Liver (tissue), 9 donors: ENCODE results near the gene GDF9. TPM values are rescaled to one million over a fixed set of nuclear protein-coding genes. Genes with fewer than 3 reads are reported as not detected.

Source experiments
- DNase-seq: peaks from one replicate; pipeline ENCODE4 v3.0.0-alpha.2; 2017; ENCODE audit warnings: low spot score
- H3K27ac ChIP-seq, 2 donors: one replicate each; pipeline ENCODE4 v1.7.0; 2013; ENCODE audit warnings: inconsistent platforms in 2 of 2, low read length in 2 of 2, control low read depth in 1 of 2, low read depth in 1 of 2, mild to moderate bottlenecking in 1 of 2
- H3K27me3 ChIP-seq, 4 donors: one replicate each; pipeline versions ENCODE4 v1.6.1 to v1.7.0; 2013; ENCODE audit warnings: low read length in 3 of 4, inconsistent platforms in 1 of 4, mild to moderate bottlenecking in 1 of 4, moderate library complexity in 1 of 4; ENCODE audit not compliant: control insufficient read depth in 4 of 4, insufficient read depth in 4 of 4
- H3K36me3 ChIP-seq, 4 donors: one replicate each; pipeline versions ENCODE4 v1.6.1 to v1.7.0; 2013; ENCODE audit warnings: low read length in 3 of 4, mild to moderate bottlenecking in 3 of 4, low read depth in 1 of 4, moderate library complexity in 1 of 4; ENCODE audit not compliant: control insufficient read depth in 4 of 4, insufficient read depth in 3 of 4
- H3K4me1 ChIP-seq, 4 donors: one replicate each; pipeline versions ENCODE4 v1.6.1 to v1.7.0; 2013; ENCODE audit warnings: low read length in 3 of 4, mild to moderate bottlenecking in 3 of 4, moderate library complexity in 1 of 4; ENCODE audit not compliant: control insufficient read depth in 4 of 4, insufficient read depth in 4 of 4
- H3K4me3 ChIP-seq, 3 donors: one replicate each; pipeline versions ENCODE4 v1.6.1 to v1.7.0; 2013; ENCODE audit warnings: low read length in 3 of 3, control low read depth in 1 of 3, low read depth in 1 of 3, mild to moderate bottlenecking in 1 of 3
- H3K9ac ChIP-seq, 2 donors: one replicate each; pipeline ENCODE4 v1.7.0; 2013; ENCODE audit warnings: low read length in 2 of 2, mild to moderate bottlenecking in 2 of 2, moderate library complexity in 2 of 2, control low read depth in 1 of 2, low read depth in 1 of 2
- H3K9me3 ChIP-seq, 4 donors: one replicate each; pipeline versions ENCODE4 v1.6.1 to v1.7.0; 2013; ENCODE audit warnings: low read length in 3 of 4; ENCODE audit not compliant: control insufficient read depth in 4 of 4
- CTCF ChIP-seq: fragments of 150-350 bp; IDR thresholded peaks from 2 replicates; pipeline ENCODE4 v1.5.1; 2017; ENCODE audit warnings: improper control_type of control experiment, low read depth, low read length; ENCODE audit not compliant: missing input control
- EGR1 ChIP-seq, 2 donors: IDR thresholded peaks; 2 replicates each; pipeline ENCODE4 v1.6.1; 2016 to 2018; ENCODE audit warnings: antibody characterized with exemption in 2 of 2, low read depth in 2 of 2
- FOXA1 ChIP-seq: IDR thresholded peaks from 2 replicates; pipeline ENCODE4 v1.6.1; 2016; ENCODE audit warnings: antibody characterized with exemption
- FOXA2 ChIP-seq: IDR thresholded peaks from 2 replicates; pipeline ENCODE4 v1.6.1; 2016; ENCODE audit warnings: antibody characterized with exemption
- GABPA ChIP-seq, 2 donors: IDR thresholded peaks in 1 of 2; conservative IDR thresholded peaks in 1 of 2; 2 replicates each; pipeline ENCODE4 v1.6.1; 2016; ENCODE audit warnings: antibody characterized with exemption in 2 of 2, mild to moderate bottlenecking in 1 of 2, moderate library complexity in 1 of 2
- HNF4A ChIP-seq, 2 donors: conservative IDR thresholded peaks; 2 replicates each; pipeline ENCODE4 v1.6.1; 2016; ENCODE audit warnings: antibody characterized with exemption in 2 of 2, mild to moderate bottlenecking in 2 of 2
- HNF4G ChIP-seq: IDR thresholded peaks from 2 replicates; pipeline ENCODE4 v1.6.1; 2016; ENCODE audit warnings: antibody characterized with exemption
- JUND ChIP-seq, 2 donors: IDR thresholded peaks; 2 replicates each; pipeline ENCODE4 v1.6.1; 2016; ENCODE audit warnings: antibody characterized with exemption in 2 of 2
- NR2F2 ChIP-seq: IDR thresholded peaks from 2 replicates; pipeline ENCODE4 v1.6.1; 2016; ENCODE audit warnings: antibody characterized with exemption
- RAD21 ChIP-seq, 2 donors: IDR thresholded peaks; 2 replicates each; pipeline ENCODE4 v1.6.1; 2016; ENCODE audit warnings: antibody characterized with exemption in 2 of 2, mild to moderate bottlenecking in 2 of 2
- RXRA ChIP-seq, 2 donors: IDR thresholded peaks; 2 replicates each; pipeline ENCODE4 v1.6.1; 2017 to 2018; ENCODE audit warnings: antibody characterized with exemption in 2 of 2, mild to moderate bottlenecking in 1 of 2
- SP1 ChIP-seq: IDR thresholded peaks from 2 replicates; pipeline ENCODE4 v1.6.1; 2018; ENCODE audit warnings: antibody characterized with exemption, mild to moderate bottlenecking
- TAF1 ChIP-seq: conservative IDR thresholded peaks from 2 replicates; pipeline ENCODE4 v1.6.1; 2016; ENCODE audit warnings: antibody characterized with exemption, mild to moderate bottlenecking
- YY1 ChIP-seq: IDR thresholded peaks from 2 replicates; pipeline ENCODE4 v1.6.1; 2016; ENCODE audit warnings: antibody characterized with exemption, mild to moderate bottlenecking
- WGBS: extraction: QIAGEN DNeasy Blood & Tissue Kit; methylation state at CpG from one replicate; pipeline ENCODE4 v1.1.7; 2013; 5-methylcytosine and 5-hydroxymethylcytosine counted together
- polyA plus RNA-seq, 2 donors: library from polyadenylated mRNA; stranded (reverse) in 1 of 2; unstranded in 1 of 2; fragments of 200-250 nt in 1 of 2; fragments of >200 nt in 1 of 2; fragmentation: Nextera tagmentation in 1 of 2; extraction: Ambion mirVana in 1 of 2; gene quantifications; one replicate each; pipeline versions ENCODE4 v1.2.1 to v1.2.3, GENCODE V29; 2013 to 2015
- total RNA-seq, 2 donors: library from RNA; depleted of rRNA; stranded (reverse); fragments of >200 nt; gene quantifications; one replicate each; pipeline ENCODE4 v1.2.3, GENCODE V29; 2014
- TF ChIP-seq, protein P1 (sequence below): IDR thresholded peaks from 2 replicates; pipeline ENCODE4 v1.6.1; 2016; ENCODE audit warnings: antibody characterized with exemption, mild to moderate bottlenecking
- TF ChIP-seq, protein P2 (sequence below): IDR thresholded peaks from 2 replicates; pipeline ENCODE4 v1.6.1; 2016; ENCODE audit warnings: antibody characterized with exemption
- TF ChIP-seq, protein P3 (sequence below): IDR thresholded peaks from 2 replicates; pipeline ENCODE4 v1.6.1; 2016; ENCODE audit warnings: antibody characterized with exemption
- TF ChIP-seq, protein P4 (sequence below): IDR thresholded peaks from 2 replicates; pipeline ENCODE4 v1.6.1; 2016; ENCODE audit warnings: antibody characterized with exemption
- donor health status: healthy.
- donor health status: healthy.
- donor health status: healthy.
- donor health status: healthy.
- donor health status: healthy.

The GDF9 gene
- total and polyA plus RNA-seq, 4 donors: 0.08 to 0.10 (median 0.08) TPM; not detected in 1

DNA sequence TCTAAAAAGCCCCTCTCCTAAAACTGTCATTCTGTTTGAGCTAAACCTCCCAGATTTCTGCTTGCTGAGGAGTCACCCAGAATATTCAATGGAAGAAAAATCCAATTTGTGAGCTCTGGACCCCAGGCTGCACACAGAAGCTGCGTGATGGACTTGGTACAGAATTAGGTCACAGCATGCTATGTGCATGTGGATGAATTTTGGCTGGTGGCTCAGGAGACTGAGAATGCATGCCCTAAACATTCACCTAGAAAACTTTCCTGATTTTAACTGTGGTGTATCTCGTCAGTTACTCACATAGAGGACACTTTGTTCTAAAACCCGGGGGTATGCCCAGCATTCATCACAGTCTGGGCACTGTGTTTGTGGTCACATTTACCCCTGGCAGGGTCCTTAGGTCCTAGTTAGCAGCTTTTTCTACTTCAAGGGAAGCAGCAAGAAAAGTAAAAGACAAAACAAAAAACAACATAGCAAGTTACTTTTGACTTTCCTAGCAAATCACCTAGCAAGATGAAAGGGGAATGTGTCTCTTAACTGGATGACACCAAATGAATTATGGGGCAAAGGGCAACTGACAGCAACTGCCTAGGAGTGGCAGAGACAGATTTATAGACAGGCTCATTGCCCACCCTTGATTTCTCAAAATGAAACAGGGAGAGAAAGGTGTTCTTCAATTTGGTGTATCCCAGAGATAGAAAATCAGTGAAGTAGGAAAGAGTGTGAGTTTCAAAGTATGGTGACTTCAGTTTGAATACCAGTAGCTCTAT lies 27.6 kb downstream of the GDF9 start:
- TF ChIP-seq EGR1 (IDR thresholded peaks at IDR 0.05; ENCODE audit: low read depth in 2 of 2): peak in 1 of 2 donors; percentile 24
- TF ChIP-seq HNF4G: peak; percentile 70
- TF ChIP-seq GABPA (IDR thresholded peaks at IDR 0.05 in 1 of 2, conservative IDR thresholded peaks at IDR 0.05 in 1 of 2): peak in 1 of 2 donors; percentile 11
- TF ChIP-seq YY1: peak; percentile 22
- TF ChIP-seq, protein P1, sequence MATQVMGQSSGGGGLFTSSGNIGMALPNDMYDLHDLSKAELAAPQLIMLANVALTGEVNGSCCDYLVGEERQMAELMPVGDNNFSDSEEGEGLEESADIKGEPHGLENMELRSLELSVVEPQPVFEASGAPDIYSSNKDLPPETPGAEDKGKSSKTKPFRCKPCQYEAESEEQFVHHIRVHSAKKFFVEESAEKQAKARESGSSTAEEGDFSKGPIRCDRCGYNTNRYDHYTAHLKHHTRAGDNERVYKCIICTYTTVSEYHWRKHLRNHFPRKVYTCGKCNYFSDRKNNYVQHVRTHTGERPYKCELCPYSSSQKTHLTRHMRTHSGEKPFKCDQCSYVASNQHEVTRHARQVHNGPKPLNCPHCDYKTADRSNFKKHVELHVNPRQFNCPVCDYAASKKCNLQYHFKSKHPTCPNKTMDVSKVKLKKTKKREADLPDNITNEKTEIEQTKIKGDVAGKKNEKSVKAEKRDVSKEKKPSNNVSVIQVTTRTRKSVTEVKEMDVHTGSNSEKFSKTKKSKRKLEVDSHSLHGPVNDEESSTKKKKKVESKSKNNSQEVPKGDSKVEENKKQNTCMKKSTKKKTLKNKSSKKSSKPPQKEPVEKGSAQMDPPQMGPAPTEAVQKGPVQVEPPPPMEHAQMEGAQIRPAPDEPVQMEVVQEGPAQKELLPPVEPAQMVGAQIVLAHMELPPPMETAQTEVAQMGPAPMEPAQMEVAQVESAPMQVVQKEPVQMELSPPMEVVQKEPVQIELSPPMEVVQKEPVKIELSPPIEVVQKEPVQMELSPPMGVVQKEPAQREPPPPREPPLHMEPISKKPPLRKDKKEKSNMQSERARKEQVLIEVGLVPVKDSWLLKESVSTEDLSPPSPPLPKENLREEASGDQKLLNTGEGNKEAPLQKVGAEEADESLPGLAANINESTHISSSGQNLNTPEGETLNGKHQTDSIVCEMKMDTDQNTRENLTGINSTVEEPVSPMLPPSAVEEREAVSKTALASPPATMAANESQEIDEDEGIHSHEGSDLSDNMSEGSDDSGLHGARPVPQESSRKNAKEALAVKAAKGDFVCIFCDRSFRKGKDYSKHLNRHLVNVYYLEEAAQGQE: no peak
- TF ChIP-seq NR2F2: no peak
- peak; percentile 92 for TF ChIP-seq HNF4A (conservative IDR thresholded peaks at IDR 0.05)
- TF ChIP-seq FOXA1: no peak
- no peak for TF ChIP-seq RAD21 (IDR thresholded peaks at IDR 0.05)
- TF ChIP-seq, protein P2, sequence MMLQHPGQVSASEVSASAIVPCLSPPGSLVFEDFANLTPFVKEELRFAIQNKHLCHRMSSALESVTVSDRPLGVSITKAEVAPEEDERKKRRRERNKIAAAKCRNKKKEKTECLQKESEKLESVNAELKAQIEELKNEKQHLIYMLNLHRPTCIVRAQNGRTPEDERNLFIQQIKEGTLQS: no peak
- TF ChIP-seq FOXA2: no peak
- TF ChIP-seq CTCF: no peak
- peak; percentile 83 for TF ChIP-seq SP1
- TF ChIP-seq, protein P3, sequence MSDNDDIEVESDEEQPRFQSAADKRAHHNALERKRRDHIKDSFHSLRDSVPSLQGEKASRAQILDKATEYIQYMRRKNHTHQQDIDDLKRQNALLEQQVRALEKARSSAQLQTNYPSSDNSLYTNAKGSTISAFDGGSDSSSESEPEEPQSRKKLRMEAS: no peak
- TF ChIP-seq RXRA (IDR thresholded peaks at IDR 0.05): peak; percentile 68 to 75
- TF ChIP-seq TAF1: peak; percentile 45
- TF ChIP-seq, protein P4, sequence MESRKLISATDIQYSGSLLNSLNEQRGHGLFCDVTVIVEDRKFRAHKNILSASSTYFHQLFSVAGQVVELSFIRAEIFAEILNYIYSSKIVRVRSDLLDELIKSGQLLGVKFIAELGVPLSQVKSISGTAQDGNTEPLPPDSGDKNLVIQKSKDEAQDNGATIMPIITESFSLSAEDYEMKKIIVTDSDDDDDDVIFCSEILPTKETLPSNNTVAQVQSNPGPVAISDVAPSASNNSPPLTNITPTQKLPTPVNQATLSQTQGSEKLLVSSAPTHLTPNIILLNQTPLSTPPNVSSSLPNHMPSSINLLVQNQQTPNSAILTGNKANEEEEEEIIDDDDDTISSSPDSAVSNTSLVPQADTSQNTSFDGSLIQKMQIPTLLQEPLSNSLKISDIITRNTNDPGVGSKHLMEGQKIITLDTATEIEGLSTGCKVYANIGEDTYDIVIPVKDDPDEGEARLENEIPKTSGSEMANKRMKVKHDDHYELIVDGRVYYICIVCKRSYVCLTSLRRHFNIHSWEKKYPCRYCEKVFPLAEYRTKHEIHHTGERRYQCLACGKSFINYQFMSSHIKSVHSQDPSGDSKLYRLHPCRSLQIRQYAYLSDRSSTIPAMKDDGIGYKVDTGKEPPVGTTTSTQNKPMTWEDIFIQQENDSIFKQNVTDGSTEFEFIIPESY: no peak
- no peak for TF ChIP-seq JUND (IDR thresholded peaks at IDR 0.05)
- peaks cover 6 to 42% (median 15%) of the 10 kb centered on the region in 4 donors for H3K4me1 ChIP-seq
- DNase-seq: no peak

More for the DNA sequence above, 27.6 kb downstream of the GDF9 start:
- H3K27me3 ChIP-seq: no peaks in the 10 kb centered on the region
- H3K9ac ChIP-seq: peak overlapping the region; percentile 57 to 70
- 33% methylated on average over 3 of the region's 3 CpGs for WGBS
- no peaks in the 10 kb centered on the region for H3K36me3 ChIP-seq
- H3K27ac ChIP-seq: peak overlapping the region; percentile 91 to 98
- no peaks in the 10 kb centered on the region for H3K9me3 ChIP-seq
- H3K4me3 ChIP-seq: no peak overlapping the region
